Neural progenitor cell (in vitro differentiated cells): ENCODE measurements around the gene ANO3. TPM values are rescaled to one million over a fixed set of nuclear protein-coding genes. Genes with fewer than 3 reads are reported as not detected.

ENCODE experiments used
- DNase-seq: peaks from one replicate; pipeline ENCODE4 v3.0.0-alpha.2; 2016; ENCODE audit warnings: low spot score
- H2AFZ ChIP-seq: fragments of 200-600 bp; sonication (generic); replicated peaks from 2 replicates; pipeline ENCODE4 v1.6.1; 2016; ENCODE audit warnings: antibody characterized with exemption
- H3F3A ChIP-seq: fragments of 200-600 bp; sonication (generic); 2 replicates; pipeline ENCODE4 v1.6.1; 2016; ENCODE audit warnings: antibody characterized with exemption, low read depth
- H3K27ac ChIP-seq: fragments of 200-600 bp; sonication (generic); 2 replicates; pipeline ENCODE4 v1.5.1; 2016; ENCODE audit warnings: mild to moderate bottlenecking
- H3K27me3 ChIP-seq: fragments of 200-600 bp; sonication (generic); 2 replicates; pipeline ENCODE4 v1.6.1; 2016; ENCODE audit warnings: mild to moderate bottlenecking, moderate library complexity
- H3K36me3 ChIP-seq: fragments of 200-600 bp; sonication (generic); 2 replicates; pipeline ENCODE4 v1.5.1; 2016
- H3K4me1 ChIP-seq: fragments of 200-600 bp; sonication (generic); 2 replicates; pipeline ENCODE4 v1.6.1; 2016; ENCODE audit warnings: mixed run types
- H3K4me2 ChIP-seq: fragments of 200-600 bp; sonication (generic); 2 replicates; pipeline ENCODE4 v1.6.1; 2016
- H3K4me3 ChIP-seq: fragments of 200-600 bp; sonication (generic); 2 replicates; pipeline ENCODE4 v1.5.1; 2016
- H3K79me2 ChIP-seq: fragments of 200-600 bp; sonication (generic); 2 replicates; pipeline ENCODE4 v1.6.1; 2016; ENCODE audit warnings: low read depth
- H3K9ac ChIP-seq: fragments of 200-600 bp; sonication (generic); 2 replicates; pipeline ENCODE4 v1.6.1; 2016
- H3K9me3 ChIP-seq: fragments of 200-600 bp; sonication (generic); 2 replicates; pipeline ENCODE4 v1.5.1; 2016; ENCODE audit warnings: low read depth
- H4K20me1 ChIP-seq: fragments of 200-600 bp; sonication (generic); 2 replicates; pipeline ENCODE4 v1.6.1; 2016; ENCODE audit warnings: low read depth
- H3K27ac Mint-ChIP-seq: 3 replicates; pipeline ENCODE4 v1.8.0; 2021; ENCODE audit warnings: mixed read lengths
- H3K27me3 Mint-ChIP-seq: 2 replicates; pipeline ENCODE4 v1.8.0; 2022; ENCODE audit warnings: low read depth, mild to moderate bottlenecking, inconsistent platforms, moderate library complexity, mixed read lengths; ENCODE audit not compliant: insufficient read depth
- H3K36me3 Mint-ChIP-seq: 3 replicates; pipeline ENCODE4 v1.8.0; 2021; ENCODE audit warnings: mixed read lengths
- H3K4me1 Mint-ChIP-seq: 3 replicates; pipeline ENCODE4 v1.8.0; 2021; ENCODE audit warnings: mixed read lengths
- H3K4me3 Mint-ChIP-seq: 3 replicates; pipeline ENCODE4 v1.8.0; 2021; ENCODE audit warnings: mild to moderate bottlenecking, moderate library complexity, mixed read lengths
- H3K9me3 Mint-ChIP-seq: 3 replicates; pipeline ENCODE4 v1.8.0; 2020; ENCODE audit warnings: mixed read lengths
- EZH2 ChIP-seq: fragments of 200-600 bp; sonication (generic); IDR thresholded peaks from 2 replicates; pipeline ENCODE4 v1.6.1; 2017; ENCODE audit warnings: antibody characterized with exemption, mild to moderate bottlenecking, moderate library complexity
- EZH2phosphoT487 ChIP-seq: fragments of 200-600 bp; sonication (generic); IDR thresholded peaks from 2 replicates; pipeline ENCODE4 v1.6.1; 2017; ENCODE audit warnings: antibody characterized with exemption
- total RNA-seq: library from RNA; depleted of rRNA; stranded (reverse); fragments of >200 nt; gene quantifications from 2 replicates; pipeline ENCODE4 v1.2.3, GENCODE V29; 2015; ENCODE audit warnings: low replicate concordance
- TF ChIP-seq, protein P1 (sequence below): fragments of 200-600 bp; sonication (generic); IDR thresholded peaks from 2 replicates; pipeline ENCODE4 v1.5.1; 2017; ENCODE audit warnings: antibody characterized with exemption, mild to moderate bottlenecking

ANO3 gene
- total RNA-seq, 1 donor from 2014 or later, result 2.5 TPM

- Mint-ChIP-seq H3K4me3 (no peak overlapping the region), H3K4me1 (no peaks in the 10 kb centered on the region), H3K9me3 (peaks cover 5% of the 10 kb centered on the region), H3K36me3 (peaks cover 2% of the 10 kb centered on the region), H3K27me3 (peaks cover 2% of the 10 kb centered on the region), H3K27ac (no peak overlapping the region)
- Histone ChIP-seq H3K36me3 (no peaks in the 10 kb centered on the region), H3K79me2 (no peaks in the 10 kb centered on the region), H3F3A (no peaks in the 10 kb centered on the region), H3K27me3 (peaks cover 9% of the 10 kb centered on the region), H2AFZ (no peak overlapping the region), H3K4me1 (no peaks in the 10 kb centered on the region), H4K20me1 (no peaks in the 10 kb centered on the region), H3K4me2 (no peak overlapping the region), H3K27ac (no peak overlapping the region), H3K4me3 (no peak overlapping the region), H3K9ac (no peak overlapping the region), H3K9me3 (no peaks in the 10 kb centered on the region)
- TF ChIP-seq EZH2phosphoT487 (no peak), EZH2 (no peak)
- TF ChIP-seq, protein P1, sequence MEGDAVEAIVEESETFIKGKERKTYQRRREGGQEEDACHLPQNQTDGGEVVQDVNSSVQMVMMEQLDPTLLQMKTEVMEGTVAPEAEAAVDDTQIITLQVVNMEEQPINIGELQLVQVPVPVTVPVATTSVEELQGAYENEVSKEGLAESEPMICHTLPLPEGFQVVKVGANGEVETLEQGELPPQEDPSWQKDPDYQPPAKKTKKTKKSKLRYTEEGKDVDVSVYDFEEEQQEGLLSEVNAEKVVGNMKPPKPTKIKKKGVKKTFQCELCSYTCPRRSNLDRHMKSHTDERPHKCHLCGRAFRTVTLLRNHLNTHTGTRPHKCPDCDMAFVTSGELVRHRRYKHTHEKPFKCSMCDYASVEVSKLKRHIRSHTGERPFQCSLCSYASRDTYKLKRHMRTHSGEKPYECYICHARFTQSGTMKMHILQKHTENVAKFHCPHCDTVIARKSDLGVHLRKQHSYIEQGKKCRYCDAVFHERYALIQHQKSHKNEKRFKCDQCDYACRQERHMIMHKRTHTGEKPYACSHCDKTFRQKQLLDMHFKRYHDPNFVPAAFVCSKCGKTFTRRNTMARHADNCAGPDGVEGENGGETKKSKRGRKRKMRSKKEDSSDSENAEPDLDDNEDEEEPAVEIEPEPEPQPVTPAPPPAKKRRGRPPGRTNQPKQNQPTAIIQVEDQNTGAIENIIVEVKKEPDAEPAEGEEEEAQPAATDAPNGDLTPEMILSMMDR, result no peak
- DNase-seq, result no peak
Measured at GRCh38 chr11:26457636-26458035, 125.7 kb downstream of the ANO3 start.

GRCh38 chr11:26465274-26465673 lies 133.3 kb downstream of the ANO3 start:
- H3K9ac ChIP-seq, result no peak overlapping the region
- Mint-ChIP-seq H3K27me3 (no peaks in the 10 kb centered on the region), H3K4me3 (no peak overlapping the region)

GRCh38 chr11:26467506-26467905 lies 135.6 kb downstream of the ANO3 start:
- H3K9me3 ChIP-seq, result no peaks in the 10 kb centered on the region
- no peaks in the 10 kb centered on the region for H3K36me3 Mint-ChIP-seq

More at GRCh38 chr11:26465274-26465673, 133.3 kb downstream of the ANO3 start:
- Histone ChIP-seq H3K4me3 (no peak overlapping the region), H2AFZ (no peak overlapping the region), H3K36me3 (no peaks in the 10 kb centered on the region), H3K9me3 (no peaks in the 10 kb centered on the region), H4K20me1 (no peaks in the 10 kb centered on the region), H3K4me2 (no peak overlapping the region), H3K4me1 (peaks cover 6% of the 10 kb centered on the region), H3K79me2 (no peaks in the 10 kb centered on the region), H3F3A (no peaks in the 10 kb centered on the region), H3K27ac (no peak overlapping the region), H3K27me3 (peaks cover 9% of the 10 kb centered on the region)
- DNase-seq, result no peak
- Mint-ChIP-seq H3K27ac (no peak overlapping the region), H3K4me1 (no peaks in the 10 kb centered on the region), H3K36me3 (no peaks in the 10 kb centered on the region), H3K9me3 (no peaks in the 10 kb centered on the region)
- TF ChIP-seq, protein P1, result no peak
- TF ChIP-seq EZH2, result no peak
- TF ChIP-seq EZH2phosphoT487, result no peak

More at GRCh38 chr11:26467506-26467905, 135.6 kb downstream of the ANO3 start:
- Mint-ChIP-seq H3K27ac (no peak overlapping the region), H3K4me3 (no peak overlapping the region), H3K27me3 (no peaks in the 10 kb centered on the region), H3K4me1 (no peaks in the 10 kb centered on the region), H3K9me3 (no peaks in the 10 kb centered on the region)
- no peak for DNase-seq
- H3K4me3 ChIP-seq, result no peak overlapping the region
- H2AFZ ChIP-seq, result no peak overlapping the region
- TF ChIP-seq EZH2 (no peak), EZH2phosphoT487 (no peak)
- TF ChIP-seq, protein P1, result no peak
- H3K36me3 ChIP-seq, result no peaks in the 10 kb centered on the region
- H3K27me3 ChIP-seq, result no peaks in the 10 kb centered on the region
- H3K4me2 ChIP-seq, result no peak overlapping the region
- no peaks in the 10 kb centered on the region for H3K79me2 ChIP-seq
- H4K20me1 ChIP-seq, result no peaks in the 10 kb centered on the region
- no peak overlapping the region for H3K27ac ChIP-seq
- H3K4me1 ChIP-seq, result peaks cover 6% of the 10 kb centered on the region
- H3F3A ChIP-seq, result no peaks in the 10 kb centered on the region
- H3K9ac ChIP-seq, result no peak overlapping the region
